A673 (cell line): ENCODE data around the gene ZBTB7B. TPM values are rescaled to one million over a fixed set of nuclear protein-coding genes. Genes with fewer than 3 reads are reported as not detected.
"Not testable (repeated sequence)": the region's sequence is repeated elsewhere in the genome, so short reads cannot be mapped to it uniquely, and the experiment has no call there.

Source experiments
- BruUV-seq: library from RNA; stranded (reverse); fragments of 400-500 nt; replicated peaks from 2 replicates; lab custom pipeline; 2021; lab: Mats Ljungman, UMichigan
- CTCF ChIA-PET: fragments of 300-600 bp; sonication (Branson Sonifier 250); formaldehyde crosslinking; loops from one replicate; lab custom pipeline; 2022; ENCODE audit warnings: antibody characterized with exemption; lab: Charles Lee
- POLR2A ChIA-PET: fragments of 300-600 bp; sonication (Branson Sonifier 250); formaldehyde crosslinking; loops from one replicate; lab custom pipeline; 2022; ENCODE audit warnings: antibody characterized with exemption; ENCODE audit not compliant: low non-redundant PET; lab: Charles Lee
- DNase-seq: peaks from one replicate; pipeline ENCODE4 v3.0.0-alpha.2; 2015; ENCODE audit warnings: low spot score
- H3K27ac ChIP-seq: fragments of 200-600 bp; sonication (generic); 2 replicates; pipeline ENCODE4 v1.5.1; 2016; ENCODE audit warnings: mixed run types, low read depth, mild to moderate bottlenecking, mixed read lengths, antibody characterized with exemption, low read length; ENCODE audit not compliant: poor library complexity, severe bottlenecking
- H3K27me3 ChIP-seq: fragments of 200-600 bp; sonication (generic); replicated peaks from 2 replicates; pipeline ENCODE4 v1.6.1; 2017; ENCODE audit warnings: mixed run types, low read depth, mild to moderate bottlenecking, mixed read lengths, antibody characterized with exemption, low read length; ENCODE audit not compliant: insufficient read depth, poor library complexity
- H3K36me3 ChIP-seq: fragments of 200-600 bp; sonication (generic); 2 replicates; pipeline ENCODE4 v1.6.1; 2016; ENCODE audit warnings: mixed run types, mild to moderate bottlenecking, mixed read lengths, antibody characterized with exemption, low read length; ENCODE audit not compliant: insufficient read depth, poor library complexity, severe bottlenecking
- H3K4me1 ChIP-seq: fragments of 200-600 bp; sonication (generic); 2 replicates; pipeline ENCODE4 v1.6.1; 2017; ENCODE audit warnings: mixed run types, mild to moderate bottlenecking, mixed read lengths, antibody characterized with exemption, low read length; ENCODE audit not compliant: insufficient read depth, poor library complexity, severe bottlenecking
- H3K4me3 ChIP-seq: fragments of 200-600 bp; sonication (generic); 2 replicates; pipeline ENCODE4 v1.5.1; 2016; ENCODE audit warnings: low read depth, mixed run types, mild to moderate bottlenecking, mixed read lengths, low read length; ENCODE audit not compliant: poor library complexity, severe bottlenecking
- H3K9me3 ChIP-seq: fragments of 200-600 bp; sonication (generic); 2 replicates; pipeline ENCODE4 v1.6.1; 2016; ENCODE audit warnings: mixed run types, low read depth, mild to moderate bottlenecking, mixed read lengths, antibody characterized with exemption, low read length; ENCODE audit not compliant: poor library complexity, severe bottlenecking
- EZH2 ChIP-seq: fragments of 200-600 bp; sonication (generic); IDR thresholded peaks from 2 replicates; pipeline ENCODE4 v1.6.1; 2017; ENCODE audit warnings: borderline replicate concordance, low read depth, mild to moderate bottlenecking, mixed read lengths, antibody characterized with exemption, low read length; ENCODE audit not compliant: poor library complexity, severe bottlenecking
- intact Hi-C: fragments of 100-400 bp; cut with micrococcal nuclease; formaldehyde crosslinking; loops from one replicate; pipeline ENCODE4 v1.10.0; 2022; ENCODE audit not compliant: unreplicated experiment
- total RNA-seq: library from RNA; stranded (reverse); gene quantifications from 2 replicates; pipeline ENCODE4 v1.2.3, GENCODE V29; 2021
- TF ChIP-seq, protein P1 (sequence below): fragments of 300-800, 200-600 bp; sonication (generic); conservative IDR thresholded peaks from 2 replicates; pipeline ENCODE4 v1.5.1; 2017; ENCODE audit warnings: low read depth, mild to moderate bottlenecking, antibody characterized with exemption, low read length, moderate library complexity, mixed read lengths

The ZBTB7B gene
- total RNA-seq, 1 experiment from 2014 or later = 19.2 TPM

DNA sequence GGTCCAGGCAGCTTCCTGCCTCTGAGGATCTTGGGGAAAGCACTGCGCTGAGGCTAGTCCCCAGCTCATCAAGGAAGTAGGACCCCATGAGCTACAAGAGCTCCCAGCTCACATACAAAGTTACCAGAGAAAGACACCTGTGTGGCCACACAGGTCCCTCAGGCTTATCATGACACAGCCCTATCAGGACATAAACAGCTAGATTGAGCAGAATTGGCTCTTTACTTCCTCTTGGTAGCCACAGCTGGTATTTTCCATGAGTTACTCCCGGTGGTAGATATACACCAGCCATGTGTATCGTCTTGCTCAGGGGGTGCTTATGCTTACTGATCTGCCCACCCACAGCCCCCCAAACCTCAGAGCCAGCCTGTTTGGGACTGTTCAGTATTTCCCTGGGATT is 8.0 kb upstream of the ZBTB7B start:
- intact Hi-C loops = no loop called here
- H3K4me1 ChIP-seq = peaks cover under 1% of the 10 kb centered on the region
- POLR2A ChIA-PET = no interaction called here
- H3K9me3 ChIP-seq = no peaks in the 10 kb centered on the region
- CTCF ChIA-PET = interaction anchor here (0.6 to 1.2 kb wide), 4 partner anchors 12 to 25 kb away, joined by 3 to 9 read pairs (median 4); partner anchors contain the start of gene FLAD1
- no peaks in the 10 kb centered on the region for H3K27me3 ChIP-seq
- no peak overlapping the region for H3K4me3 ChIP-seq
- BruUV-seq = no TSS peak
- DNase-seq = no peak
- TF ChIP-seq, protein P1, sequence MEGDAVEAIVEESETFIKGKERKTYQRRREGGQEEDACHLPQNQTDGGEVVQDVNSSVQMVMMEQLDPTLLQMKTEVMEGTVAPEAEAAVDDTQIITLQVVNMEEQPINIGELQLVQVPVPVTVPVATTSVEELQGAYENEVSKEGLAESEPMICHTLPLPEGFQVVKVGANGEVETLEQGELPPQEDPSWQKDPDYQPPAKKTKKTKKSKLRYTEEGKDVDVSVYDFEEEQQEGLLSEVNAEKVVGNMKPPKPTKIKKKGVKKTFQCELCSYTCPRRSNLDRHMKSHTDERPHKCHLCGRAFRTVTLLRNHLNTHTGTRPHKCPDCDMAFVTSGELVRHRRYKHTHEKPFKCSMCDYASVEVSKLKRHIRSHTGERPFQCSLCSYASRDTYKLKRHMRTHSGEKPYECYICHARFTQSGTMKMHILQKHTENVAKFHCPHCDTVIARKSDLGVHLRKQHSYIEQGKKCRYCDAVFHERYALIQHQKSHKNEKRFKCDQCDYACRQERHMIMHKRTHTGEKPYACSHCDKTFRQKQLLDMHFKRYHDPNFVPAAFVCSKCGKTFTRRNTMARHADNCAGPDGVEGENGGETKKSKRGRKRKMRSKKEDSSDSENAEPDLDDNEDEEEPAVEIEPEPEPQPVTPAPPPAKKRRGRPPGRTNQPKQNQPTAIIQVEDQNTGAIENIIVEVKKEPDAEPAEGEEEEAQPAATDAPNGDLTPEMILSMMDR = no peak
- no peak for TF ChIP-seq EZH2
- H3K36me3 ChIP-seq = peaks cover 11% of the 10 kb centered on the region
- H3K27ac ChIP-seq = peak overlapping the region; percentile 63

DNA sequence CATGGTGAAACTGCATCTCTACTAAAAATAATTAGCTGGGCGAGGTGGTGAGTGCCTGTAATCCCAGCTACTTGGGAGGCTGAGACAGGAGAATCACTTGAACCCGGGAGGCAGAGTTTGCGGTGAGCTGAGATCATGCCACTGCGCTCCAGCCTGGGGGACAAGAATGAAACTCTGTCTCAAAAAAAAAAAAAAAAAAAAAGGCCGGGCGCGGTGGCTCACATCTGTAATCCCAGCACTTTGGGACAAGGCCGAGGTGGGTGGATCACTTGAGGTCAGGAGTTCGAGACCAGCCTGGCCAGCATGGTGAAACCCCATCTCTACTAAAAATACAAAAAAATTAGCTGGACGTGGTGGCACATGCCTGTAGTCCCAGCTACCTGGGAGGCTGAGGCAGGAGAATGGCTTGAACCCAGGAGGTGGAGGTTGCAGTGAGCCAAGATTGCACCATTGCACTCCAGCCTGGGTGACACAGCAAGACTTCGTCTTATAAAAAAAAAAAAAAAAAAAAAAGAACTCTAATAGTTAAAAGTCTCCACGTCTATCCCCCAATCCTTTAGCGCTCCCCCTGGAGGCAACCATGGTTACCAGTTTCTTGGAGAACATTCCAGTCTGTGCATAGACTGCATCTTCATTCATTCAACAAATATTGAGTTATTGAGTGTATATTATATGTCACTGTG is 7.2 kb upstream of the ZBTB7B start:
- CTCF ChIA-PET = interaction anchor here (0.6 to 1.2 kb wide), 7 partner anchors 13 to 621 kb away, joined by 3 to 11 read pairs (median 5); partner anchors contain the start of gene FLAD1
- intact Hi-C loops = loop anchor here (5.0 kb wide), 1 partner anchor 33 kb away; the partner anchor contains the start of gene PYGO2
- DNase-seq = peak; percentile 88
- TF ChIP-seq, protein P1 = peak; percentile 64
- H3K36me3 ChIP-seq, H3K4me3 ChIP-seq, BruUV-seq, H3K4me1 ChIP-seq, H3K27me3 ChIP-seq, POLR2A ChIA-PET, H3K9me3 ChIP-seq: not testable (repeated sequence)
- peak overlapping the region; percentile 63 for H3K27ac ChIP-seq

DNA sequence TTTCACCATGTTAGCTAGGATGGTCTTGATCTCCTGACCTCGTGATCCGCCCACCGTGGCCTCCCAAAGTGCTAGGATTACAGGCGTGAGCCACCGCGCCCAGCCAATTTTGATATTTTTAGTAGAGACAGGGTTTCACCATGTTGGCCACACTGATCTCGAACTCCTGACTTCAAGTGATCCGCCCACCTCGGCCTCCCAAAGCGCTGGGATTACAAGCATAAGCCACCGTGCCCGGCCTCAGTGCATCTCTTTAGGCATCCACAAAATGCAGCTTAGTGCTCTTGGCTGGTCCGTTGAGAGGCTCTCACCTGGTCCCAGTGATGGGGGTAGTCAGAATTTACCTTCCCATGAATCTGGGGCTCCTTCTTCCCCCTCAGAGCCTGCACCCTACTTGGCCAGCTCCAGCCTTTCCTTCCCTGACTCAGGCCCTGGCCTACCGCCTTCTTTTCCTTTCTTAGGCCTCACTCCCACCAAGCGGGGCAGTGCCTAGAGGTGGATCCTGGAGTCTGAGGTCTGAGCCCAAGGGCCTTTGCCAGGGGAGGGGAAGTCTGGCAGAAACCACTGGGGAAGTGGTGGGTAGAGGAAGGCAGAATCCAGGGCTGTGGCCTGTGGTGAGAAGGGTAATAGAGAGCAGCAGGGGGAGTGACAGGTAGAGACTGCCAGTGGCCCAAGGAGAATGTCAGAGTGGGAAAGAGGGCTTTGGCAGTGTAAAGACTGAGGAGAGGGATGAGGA is 5.5 kb upstream of the ZBTB7B start:
- TF ChIP-seq, protein P1 = no peak
- no peak for TF ChIP-seq EZH2
- no peak for DNase-seq
- ChIA-PET POLR2A (interaction anchor here (0.7 kb wide), 2 partner anchors 26 to 351 kb away, joined by 3 to 4 read pairs; no protein-coding TSS in a partner anchor), CTCF (no interaction called here)
- Histone ChIP-seq H3K36me3 (no peaks in the 10 kb centered on the region), H3K27ac (peak overlapping the region; percentile 40), H3K4me1 (peaks cover 5% of the 10 kb centered on the region), H3K9me3 (no peaks in the 10 kb centered on the region), H3K27me3 (no peaks in the 10 kb centered on the region), H3K4me3 (no peak overlapping the region)
- intact Hi-C loops = loop anchor here (5.0 kb wide), 1 partner anchor 35 kb away; the partner anchor contains the start of gene PYGO2
- no TSS peak for BruUV-seq
